GDM1 (cell line): ENCODE data around the gene MPZL3.
"Not testable (repeated sequence)": the region's sequence is repeated elsewhere in the genome, so short reads cannot be mapped to it uniquely, and the experiment has no call there.

Experiments
- DNase-seq: peaks from one replicate; lab custom pipeline; 2025; lab: John Stamatoyannopoulos, UW

The MPZL3 gene

GRCh38 chr11:118184784-118185579, 67.2 kb downstream of the MPZL3 start:
- no peak for DNase-seq

- DNase-seq: not testable (repeated sequence)
Observed at GRCh38 chr11:118183691-118184090, 68.5 kb downstream of the MPZL3 start.

- DNase-seq: no peak
Observed at GRCh38 chr11:118180300-118180703, 71.9 kb downstream of the MPZL3 start.

- no peak for DNase-seq
Observed at GRCh38 chr11:118176778-118177134, 75.4 kb downstream of the MPZL3 start.
